Pancreas (tissue), 10 donors: ENCODE results near the gene CERS1. TPM values are rescaled to one million over a fixed set of nuclear protein-coding genes. Genes with fewer than 3 reads are reported as not detected.

Experiments used
- ATAC-seq, 4 donors: fragments of 200-7000 bp; cut with Tn5 transposase; one replicate each; pipeline versions ENCODE4 v1.8.0 to v1.9.1; 2020; ENCODE audit warnings: mild to moderate bottlenecking in 4 of 4, moderate library complexity in 4 of 4
- DNase-seq, 6 donors: peaks; one replicate each; pipeline ENCODE4 v3.0.0-alpha.2; 2020
- FAIRE-seq: peaks from 2 replicates; lab custom pipeline; 2012; peaks lifted over from hg19 to GRCh38; lab: Jason Lieb, UNC
- H3K27ac ChIP-seq, 4 donors: fragments of 200-600 bp; sonication (generic); 1 replicate in 3 of 4; 2 replicates in 1 of 4; pipeline versions ENCODE4 v1.5.0 to v1.8.0; 2020
- H3K27me3 ChIP-seq, 4 donors: fragments of 200-600 bp; one replicate each; pipeline ENCODE4 v1.8.0; 2021
- H3K36me3 ChIP-seq, 3 donors: fragments of 200-600 bp; sonication (generic) in 1 of 3; one replicate each; pipeline versions ENCODE4 v1.5.0 to v1.8.0; 2020 to 2021
- H3K4me1 ChIP-seq, 3 donors: fragments of 200-600 bp; one replicate each; pipeline ENCODE4 v1.8.0; 2021
- H3K4me3 ChIP-seq, 4 donors: fragments of 200-600 bp; sonication (generic) in 2 of 4; one replicate each; pipeline versions ENCODE4 v1.5.0 to v1.8.0; 2020 to 2021
- H3K9me3 ChIP-seq, 4 donors: fragments of 200-600 bp; one replicate each; pipeline ENCODE4 v1.8.0; 2021
- CTCF ChIP-seq, 4 donors: fragments of 200-600 bp; sonication (generic) in 3 of 4; IDR thresholded peaks; one replicate each; pipeline versions ENCODE4 v1.5.0 to v1.8.0; 2021; ENCODE audit warnings: antibody characterized with exemption in 4 of 4
- WGBS, 2 donors: extraction: QIAGEN DNeasy Blood & Tissue Kit; methylation state at CpG; one replicate each; pipeline ENCODE4 v1.1.7; 2013; 5-methylcytosine and 5-hydroxymethylcytosine counted together
- intact Hi-C, 3 donors: fragments of 100-400 bp; cut with DNase I; formaldehyde crosslinking; loops; one replicate each; pipeline versions ENCODE4 v1.11.1 to v1.14.2; 2022
- polyA plus RNA-seq, 2 donors: library from polyadenylated mRNA; stranded (reverse); fragments of 200-250 nt; gene quantifications; one replicate each; pipeline ENCODE4 v1.2.3, GENCODE V29; 2013
- total RNA-seq, 6 donors: library from RNA; stranded (reverse); fragmentation: NEBNext Ultra II Directional in 4 of 6; extraction: Animal tissue kit (Norgen Biotek cat#: 25700) in 4 of 6; gene quantifications; one replicate each; pipeline versions ENCODE4 v1.2.1 to v1.2.4, GENCODE V29; 2021 to 2023
- donor health status: healthy with polysubstance abuse.
- donor health status: DM: no; HTN: no; CAD: no; lungs with moderate emphysema.
- donor health status: DM: no; HTN: no; CAD: no.
- donor health status: control.
- donor health status: control.
- donor health status: Bipolar disorder and iron deficiency.
- donor health status: DM: yes; HTN: yes; CAD: no.
- donor health status: DM: no; HTN: no; CAD: no.
- donor health status: DM: no; HTN: no; CAD: no.
- donor health status: DM: yes; HTN: yes; CAD: no.

CERS1 gene
- total and polyA plus RNA-seq, 8 donors: 0.16 to 8.3 (median 0.44) TPM

- peak within 1 kb of the TSS in 1 of 4 donors; percentile 33 for H3K27ac ChIP-seq
Measured at GRCh38 chr19:18940769-18941627, 45.0 kb upstream of the CERS1 start, which contains the start of gene HOMER3. TSS of gene HOMER3 (minus strand) at chr19:18941217. CDS start at chr19:18938982, 2,235 bp downstream.

GRCh38 chr19:18939922-18940768 is 44.2 kb upstream of the CERS1 start:
- Histone ChIP-seq H3K4me3 (peak overlapping the region; percentile 35 to 67 (median 48)), H3K27ac (peak overlapping the region in 1 of 4 donors; percentile 33), H3K9me3 (no peaks in the 10 kb centered on the region), H3K27me3 (no peaks in the 10 kb centered on the region), H3K4me1 (no peaks in the 10 kb centered on the region), H3K36me3 (no peaks in the 10 kb centered on the region)
- DNase-seq (peak in 4 of 6 donors; percentile 45 to 76 (median 52)), ATAC-seq (peak; percentile 42 to 62 (median 56)), FAIRE-seq (no peak)
- no peak for TF ChIP-seq CTCF (IDR thresholded peaks at IDR 0.05)
- intact Hi-C loops: no loop called here
- WGBS, 2 donors: 2 to 3% methylated on average over 38 to 47 of the region's 47 CpGs

More at GRCh38 chr19:18940769-18941627, 45.0 kb upstream of the CERS1 start, which contains the start of gene HOMER3:
- no peak for FAIRE-seq
- H3K4me1 ChIP-seq: no peaks in the 10 kb centered on the region
- TF ChIP-seq CTCF (IDR thresholded peaks at IDR 0.05): no peak
- intact Hi-C loops: no loop called here
- peak; percentile 88 to 95 (median 91) for ATAC-seq
- DNase-seq: peak; percentile 74 to 99 (median 83)
- 1 to 2% methylated on average over 49 to 79 of the region's 81 CpGs for WGBS, 2 donors
- no peaks in the 10 kb centered on the region for H3K27me3 ChIP-seq
- H3K36me3 ChIP-seq: no peaks in the 10 kb centered on the region
- peak within 1 kb of the TSS; percentile 35 to 67 (median 48) for H3K4me3 ChIP-seq
- no peaks in the 10 kb centered on the region for H3K9me3 ChIP-seq

GRCh38 chr19:18939163-18939562 is 43.2 kb upstream of the CERS1 start:
- FAIRE-seq (no peak), ATAC-seq (no peak), DNase-seq (no peak)
- no peak overlapping the region for H3K4me3 ChIP-seq
- no peaks in the 10 kb centered on the region for H3K4me1 ChIP-seq
- no peak for TF ChIP-seq CTCF (IDR thresholded peaks at IDR 0.05)
- H3K27ac ChIP-seq: no peak overlapping the region
- 93 to 99% methylated on average over 3 of the region's 3 CpGs for WGBS, 2 donors
- no peaks in the 10 kb centered on the region for H3K36me3 ChIP-seq
- intact Hi-C loops: no loop called here
- H3K27me3 ChIP-seq: no peaks in the 10 kb centered on the region
- no peaks in the 10 kb centered on the region for H3K9me3 ChIP-seq

- Histone ChIP-seq H3K36me3 (no peaks in the 10 kb centered on the region), H3K27me3 (no peaks in the 10 kb centered on the region), H3K9me3 (no peaks in the 10 kb centered on the region), H3K27ac (no peak overlapping the region), H3K4me1 (no peaks in the 10 kb centered on the region), H3K4me3 (no peak overlapping the region)
- intact Hi-C loops: no loop called here
- TF ChIP-seq CTCF (IDR thresholded peaks at IDR 0.05): no peak
- ATAC-seq: no peak
- DNase-seq: no peak
- 87 to 92% methylated on average over 13 of the region's 13 CpGs for WGBS, 2 donors
- no peak for FAIRE-seq
Measured at GRCh38 chr19:18933297-18933696, 37.3 kb upstream of the CERS1 start.
